Measurements from ENCODE around the gene THYN1.

DNA sequence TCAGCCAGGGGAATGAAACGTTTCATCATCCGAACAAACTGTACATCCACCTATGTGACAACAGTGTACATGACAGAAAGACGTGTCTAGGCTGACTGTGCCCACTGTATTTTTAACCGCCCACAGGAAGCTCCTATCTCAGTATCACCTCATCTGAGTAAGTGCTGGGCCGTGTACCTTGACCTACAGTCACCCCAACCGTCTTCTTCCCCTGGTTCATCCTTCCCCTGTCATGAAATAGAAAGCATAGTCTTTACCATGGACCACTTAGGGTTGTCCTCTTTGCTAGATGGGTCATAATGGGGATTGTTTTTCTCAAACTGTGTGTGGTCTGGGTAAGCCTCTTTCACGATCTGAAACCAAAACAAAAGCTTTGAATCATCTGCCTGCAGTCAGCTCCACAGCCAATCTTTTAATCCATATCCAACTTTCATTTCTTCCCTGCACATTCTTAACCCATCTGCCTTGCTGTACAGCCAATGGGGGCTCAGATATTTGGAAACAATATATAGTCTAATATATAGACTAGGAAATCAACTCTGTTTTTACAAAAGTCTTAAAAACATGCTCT lies 4.2 kb downstream of the THYN1 start:
- TF ChIP-seq, protein P1, sequence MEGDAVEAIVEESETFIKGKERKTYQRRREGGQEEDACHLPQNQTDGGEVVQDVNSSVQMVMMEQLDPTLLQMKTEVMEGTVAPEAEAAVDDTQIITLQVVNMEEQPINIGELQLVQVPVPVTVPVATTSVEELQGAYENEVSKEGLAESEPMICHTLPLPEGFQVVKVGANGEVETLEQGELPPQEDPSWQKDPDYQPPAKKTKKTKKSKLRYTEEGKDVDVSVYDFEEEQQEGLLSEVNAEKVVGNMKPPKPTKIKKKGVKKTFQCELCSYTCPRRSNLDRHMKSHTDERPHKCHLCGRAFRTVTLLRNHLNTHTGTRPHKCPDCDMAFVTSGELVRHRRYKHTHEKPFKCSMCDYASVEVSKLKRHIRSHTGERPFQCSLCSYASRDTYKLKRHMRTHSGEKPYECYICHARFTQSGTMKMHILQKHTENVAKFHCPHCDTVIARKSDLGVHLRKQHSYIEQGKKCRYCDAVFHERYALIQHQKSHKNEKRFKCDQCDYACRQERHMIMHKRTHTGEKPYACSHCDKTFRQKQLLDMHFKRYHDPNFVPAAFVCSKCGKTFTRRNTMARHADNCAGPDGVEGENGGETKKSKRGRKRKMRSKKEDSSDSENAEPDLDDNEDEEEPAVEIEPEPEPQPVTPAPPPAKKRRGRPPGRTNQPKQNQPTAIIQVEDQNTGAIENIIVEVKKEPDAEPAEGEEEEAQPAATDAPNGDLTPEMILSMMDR (IDR thresholded peaks at IDR 0.05) = no peak
- TF ChIP-seq POLR2A (IDR thresholded peaks at IDR 0.05) = no peak

Data from heart left ventricle (tissue), 13 donors.